NCI-H2171 treated with DMSO at 0.1 percent for 48 hours (cell line): Measurements from ENCODE around the gene PALM.

Experiments used
- DNase-seq: peaks from one replicate; lab custom pipeline; 2025; lab: John Stamatoyannopoulos, UW

Gene PALM

DNA sequence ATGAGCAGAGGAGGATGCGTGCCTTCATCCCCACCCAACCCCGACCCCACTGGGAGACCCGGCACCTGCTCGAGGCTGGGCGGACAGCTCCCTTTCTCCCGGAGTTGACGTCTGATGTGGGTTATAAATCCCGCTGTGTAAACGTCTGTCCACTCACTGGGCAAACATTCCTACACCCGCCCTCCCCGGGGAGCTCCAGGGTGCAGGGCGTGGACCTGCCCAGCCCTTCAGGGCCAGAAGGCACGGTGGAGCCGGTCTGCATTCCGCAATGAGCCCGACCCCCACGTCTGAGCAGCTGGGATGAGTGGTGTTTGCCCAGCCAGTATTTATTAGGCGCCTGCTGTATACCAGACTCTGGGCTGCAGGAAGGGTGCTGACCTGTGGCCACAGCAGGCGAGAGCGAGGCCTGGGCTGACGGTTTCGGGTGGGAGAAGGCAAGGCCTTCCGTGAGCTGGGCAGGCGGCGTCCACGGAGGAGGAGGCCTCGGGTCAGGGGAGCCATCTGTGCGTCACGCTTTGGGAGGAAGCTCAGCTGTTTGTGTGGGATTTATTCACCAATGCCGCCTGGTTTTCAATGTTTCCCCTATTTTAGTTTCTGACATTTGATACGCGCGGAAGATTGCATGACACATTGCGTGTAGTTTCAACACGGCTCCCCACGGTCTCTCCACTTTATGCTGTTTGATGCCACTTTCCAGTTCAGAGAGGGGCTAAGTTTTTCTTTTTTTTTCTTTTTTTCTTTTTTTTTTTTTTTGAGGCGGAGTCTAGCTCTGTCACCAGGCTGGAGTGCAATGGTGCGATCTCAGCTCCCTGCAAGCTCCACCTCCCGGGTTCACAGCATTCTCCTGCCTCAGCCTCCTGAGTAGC is 44.1 kb downstream of the PALM start:
- DNase-seq: peak; percentile 77

DNA sequence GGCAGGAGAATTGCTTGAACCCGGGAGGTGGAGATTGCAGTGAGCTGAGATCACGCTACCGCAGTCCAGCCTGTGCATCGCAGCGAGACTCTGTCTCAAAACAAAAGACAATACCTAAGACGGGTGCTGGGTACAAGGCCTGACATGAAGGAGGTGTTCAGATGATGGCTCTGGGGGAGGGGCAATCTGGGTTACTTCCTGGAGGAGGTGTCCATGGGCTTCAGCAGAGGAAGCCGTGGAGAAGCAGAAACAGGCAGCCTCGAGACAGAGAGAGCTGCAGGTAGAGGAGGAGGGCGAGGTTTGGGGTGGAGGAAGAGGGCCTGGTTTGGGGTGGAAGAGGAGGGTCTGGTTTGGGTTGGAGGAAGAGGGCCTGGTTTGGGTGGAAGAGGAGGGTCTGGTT is 45.8 kb downstream of the PALM start:
- DNase-seq: no peak

GRCh38 chr19:755063-755462 is 46.3 kb downstream of the PALM start:
- no peak for DNase-seq

GRCh38 chr19:756236-756635 is 47.5 kb downstream of the PALM start:
- no peak for DNase-seq

GRCh38 chr19:756821-757688 is 48.3 kb downstream of the PALM start:
- DNase-seq: no peak

GRCh38 chr19:757811-758668 is 49.3 kb downstream of the PALM start:
- DNase-seq: no peak

GRCh38 chr19:763181-763580 is 54.4 kb downstream of the PALM start:
- no peak for DNase-seq

DNA sequence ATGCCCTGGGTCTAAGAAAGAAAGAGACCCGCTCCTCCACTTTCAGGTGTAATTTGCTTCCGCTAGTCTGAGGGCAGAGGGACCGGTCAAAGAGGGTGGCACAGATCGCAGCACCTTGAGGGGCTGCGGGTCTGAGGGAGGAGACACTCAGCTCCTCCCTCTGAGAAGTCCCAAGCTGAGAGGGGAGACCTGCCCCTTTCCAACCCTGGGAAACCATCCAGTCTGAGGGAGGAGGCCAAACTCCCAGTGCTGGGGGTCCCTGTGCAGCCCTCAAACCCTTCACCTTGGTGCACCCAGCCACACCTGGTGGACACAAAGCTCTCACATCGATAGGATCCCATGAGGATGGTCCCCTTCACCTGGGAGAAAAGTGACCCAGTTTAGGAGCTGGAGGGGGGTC is 55.1 kb downstream of the PALM start:
- DNase-seq: no peak

DNA sequence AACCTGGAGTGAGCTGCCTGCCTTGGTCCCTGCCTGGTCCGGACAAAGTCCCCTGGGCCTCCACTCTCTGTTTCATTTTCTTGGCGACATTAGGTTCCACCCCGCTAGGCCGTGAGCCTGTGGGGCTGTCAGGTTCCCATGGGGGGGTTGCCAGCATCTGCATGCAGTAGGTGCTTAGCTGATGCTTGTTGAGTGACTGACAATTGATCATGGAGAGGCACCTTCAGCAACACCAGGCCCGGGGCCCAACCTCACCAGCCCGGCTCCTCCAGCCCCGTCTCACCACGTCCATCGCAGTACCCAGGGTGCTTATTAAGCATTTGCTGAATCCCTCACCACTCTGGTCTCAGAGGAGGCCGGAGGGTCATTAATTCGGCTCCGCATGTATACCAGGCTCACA is 55.6 kb downstream of the PALM start:
- no peak for DNase-seq

GRCh38 chr19:765179-765738 is 56.5 kb downstream of the PALM start:
- no peak for DNase-seq

DNA sequence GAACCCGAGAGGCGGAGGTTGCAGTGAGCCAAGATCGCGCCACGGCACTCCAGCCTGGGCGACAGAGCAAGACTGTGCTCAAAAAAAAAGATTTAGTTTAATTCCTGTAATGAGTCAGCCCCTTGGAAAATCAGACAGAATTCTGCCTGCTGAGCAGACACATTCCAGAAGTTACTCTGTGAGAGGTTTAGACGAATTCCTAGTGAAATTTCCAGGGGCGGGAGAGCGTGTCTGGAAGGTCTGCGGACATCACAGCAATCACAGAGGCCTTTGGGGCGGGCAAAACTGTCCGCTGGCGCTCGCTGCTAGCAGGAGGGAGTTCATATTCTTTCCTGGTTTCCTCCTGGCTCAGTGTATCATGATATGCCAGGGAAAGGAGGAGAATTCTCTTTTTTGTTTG is 59.7 kb downstream of the PALM start:
- no peak for DNase-seq

DNA sequence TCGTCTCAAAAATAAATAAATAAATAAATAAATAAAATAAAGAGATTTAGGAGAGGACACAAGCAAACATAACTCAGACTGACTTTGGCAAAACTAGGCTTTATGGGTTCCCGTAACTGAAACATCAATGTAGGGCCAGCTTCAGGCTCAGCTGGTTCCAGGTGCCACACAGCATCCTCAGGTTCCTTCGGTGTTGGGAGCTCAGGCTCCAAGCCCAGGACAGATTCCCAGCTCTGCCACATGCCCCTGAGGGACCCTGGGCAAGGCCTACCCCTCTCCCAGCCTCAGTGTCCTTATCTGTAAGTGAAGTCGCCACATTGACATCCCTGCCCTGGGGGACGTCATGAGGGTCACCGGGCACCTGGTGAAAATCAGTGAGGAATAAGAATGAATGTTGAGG is 60.9 kb downstream of the PALM start:
- DNase-seq: no peak

DNA sequence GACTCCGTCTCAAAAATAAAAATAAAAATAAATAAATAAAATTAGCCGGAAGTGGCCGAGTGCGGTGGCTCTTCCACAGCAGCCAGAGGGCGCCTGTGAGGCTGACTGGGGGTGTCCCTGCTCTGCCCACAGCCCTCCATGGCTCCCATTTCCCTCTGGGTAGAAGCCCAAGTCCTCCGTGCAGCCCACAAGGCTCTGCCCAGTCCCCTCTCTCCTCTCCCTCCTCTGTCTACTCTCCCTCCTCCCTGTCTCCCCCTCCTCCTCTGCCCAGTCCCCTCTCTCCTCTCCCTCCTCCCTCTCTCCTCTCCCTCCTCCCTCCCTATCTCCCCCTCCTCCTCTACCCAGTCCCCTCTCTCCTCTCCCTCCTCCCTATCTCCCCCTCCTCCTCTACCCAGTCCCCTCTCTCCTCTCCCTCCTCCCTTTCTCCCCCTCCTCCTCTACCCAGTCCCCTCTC is 62.6 kb downstream of the PALM start:
- DNase-seq: no peak

- no peak for DNase-seq
Measured at GRCh38 chr19:772063-772462, 63.3 kb downstream of the PALM start.

GRCh38 chr19:772730-773436 is 64.1 kb downstream of the PALM start:
- no peak for DNase-seq

DNA sequence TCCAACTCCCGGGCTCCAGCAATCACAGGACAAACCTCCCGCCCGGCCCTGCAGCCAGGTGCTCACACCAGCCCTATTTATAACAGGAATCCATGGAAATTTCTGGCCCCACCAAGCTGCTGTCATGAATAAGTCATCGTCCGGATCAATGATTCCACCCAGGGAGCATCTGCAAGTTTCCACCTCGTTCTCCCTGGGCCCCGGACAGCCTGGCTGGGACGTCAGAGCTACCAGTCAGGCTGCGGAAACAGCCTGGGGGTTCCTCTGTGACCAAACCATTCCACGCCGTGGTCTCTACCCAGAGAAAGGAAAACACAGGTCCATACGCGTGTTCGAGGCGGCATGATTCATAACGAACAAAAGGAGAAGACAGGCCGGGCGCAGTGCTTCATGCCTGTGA is 67.8 kb downstream of the PALM start:
- no peak for DNase-seq

- DNase-seq: peak; percentile 25
Measured at GRCh38 chr19:778910-779653, 70.3 kb downstream of the PALM start.

GRCh38 chr19:780935-781334 is 72.2 kb downstream of the PALM start:
- DNase-seq: no peak

DNA sequence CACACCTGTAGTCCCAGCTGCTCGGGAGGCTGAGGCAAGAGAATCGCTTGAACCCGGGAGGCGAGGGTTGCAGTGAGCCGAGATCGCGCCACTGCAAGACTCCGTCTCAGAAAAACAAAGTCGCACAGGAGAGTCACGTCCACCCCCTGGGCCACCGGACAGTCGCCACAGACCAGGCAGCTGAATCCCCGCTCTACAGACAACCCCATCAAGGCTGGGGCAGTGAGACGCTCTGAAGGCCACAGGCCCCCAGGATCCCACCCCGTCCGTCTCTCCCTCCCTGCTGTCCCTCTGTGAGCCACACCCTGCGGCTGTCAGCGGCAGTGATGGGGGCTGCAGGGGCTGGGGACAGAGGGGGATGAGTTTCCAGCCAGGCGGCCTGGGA is 73.1 kb downstream of the PALM start:
- no peak for DNase-seq

DNA sequence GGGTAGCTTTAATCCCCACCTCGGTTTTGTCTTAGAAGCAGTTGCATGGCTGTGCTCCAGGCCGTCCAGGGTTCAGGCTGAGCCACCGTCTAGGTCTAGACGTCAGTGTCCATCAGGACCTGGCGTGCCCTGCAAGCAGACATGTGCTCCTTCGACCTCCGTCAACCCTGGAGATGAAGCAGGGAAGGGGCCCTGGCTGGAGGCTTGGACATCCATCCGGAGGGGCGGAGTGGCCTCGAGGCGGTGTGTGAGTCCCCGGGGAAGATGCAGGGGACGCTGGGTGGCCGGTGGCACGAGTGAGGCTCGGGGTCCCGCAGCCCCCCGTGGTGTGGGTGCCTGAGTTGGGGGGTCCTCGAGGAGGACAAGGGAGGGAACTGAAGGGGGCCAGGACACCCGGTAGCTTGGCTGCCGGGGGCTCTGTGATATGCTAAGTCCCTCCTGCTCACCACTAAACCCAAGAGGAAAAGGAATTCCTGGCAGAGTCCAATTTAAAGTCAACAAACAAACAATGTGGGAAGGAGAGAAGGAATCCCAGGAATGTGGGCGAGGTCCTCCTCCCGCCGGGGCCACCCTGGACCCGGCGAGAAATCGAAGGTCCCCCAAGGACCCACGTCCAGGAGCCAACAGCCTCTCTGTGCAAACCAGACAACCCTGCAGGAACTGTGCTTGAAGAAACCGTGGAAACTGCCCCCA is 73.6 kb downstream of the PALM start:
- DNase-seq: no peak
